ELF-1 (cell line): ENCODE data around the gene OR1J1.

ENCODE experiments used
- DNase-seq: peaks from one replicate; pipeline ENCODE4 v3.0.0-alpha.2; 2016; ENCODE audit warnings: low read depth, low spot score

Gene OR1J1

GRCh38 chr9:122477826-122478225 is at the start of gene OR1J1:
OR1J1 (minus strand) TSS chr9:122477926; CDS start chr9:122477926, 0 bp downstream.
- DNase-seq, result no peak

- no peak for DNase-seq
Measured at GRCh38 chr9:122527193-122527592, 49.5 kb upstream of the OR1J1 start, which contains the start of gene OR1N1. OR1N1 (minus strand) TSS chr9:122527293; CDS start chr9:122527293, 0 bp downstream.

- no peak for DNase-seq
Measured at GRCh38 chr9:122526602-122527001, 48.9 kb upstream of the OR1J1 start.

- no peak for DNase-seq
Measured at GRCh38 chr9:122519376-122519775, 41.6 kb upstream of the OR1J1 start.

- no peak for DNase-seq
Measured at GRCh38 chr9:122518841-122519240, 41.1 kb upstream of the OR1J1 start, which contains the start of gene OR1J4. OR1J4 (plus strand) TSS chr9:122519141; CDS start chr9:122519141, 0 bp downstream.

- DNase-seq, result no peak
Measured at GRCh38 chr9:122518226-122518625, 40.5 kb upstream of the OR1J1 start.

GRCh38 chr9:122510502-122510901 is 32.8 kb upstream of the OR1J1 start, which contains the start of gene OR1J2:
OR1J2 (plus strand) TSS chr9:122510802; CDS start chr9:122510802, 0 bp downstream.
- no peak for DNase-seq

- no peak for DNase-seq
Measured at GRCh38 chr9:122506964-122507363, 29.2 kb upstream of the OR1J1 start.

GRCh38 chr9:122498883-122499288 is 21.2 kb upstream of the OR1J1 start:
- peak; percentile 93 for DNase-seq

- no peak for DNase-seq
Measured at GRCh38 chr9:122479062-122479461, 1.3 kb upstream of the OR1J1 start.

- no peak for DNase-seq
Measured at GRCh38 chr9:122477346-122477745, 380 bp downstream of the OR1J1 start.

- no peak for DNase-seq
Measured at GRCh38 chr9:122475717-122476116, 2.0 kb downstream of the OR1J1 start.

GRCh38 chr9:122474561-122474960 is 3.2 kb downstream of the OR1J1 start:
- no peak for DNase-seq

GRCh38 chr9:122468735-122469134 is 9.0 kb downstream of the OR1J1 start:
- no peak for DNase-seq

- DNase-seq, result no peak
Measured at GRCh38 chr9:122466456-122466855, 11.3 kb downstream of the OR1J1 start.

- peak; percentile 61 for DNase-seq
Measured at GRCh38 chr9:122464633-122465567, 12.8 kb downstream of the OR1J1 start.

- DNase-seq, result peak; percentile 50
Measured at GRCh38 chr9:122463828-122464632, 13.7 kb downstream of the OR1J1 start.

- no peak for DNase-seq
Measured at GRCh38 chr9:122457787-122458186, 19.9 kb downstream of the OR1J1 start.

GRCh38 chr9:122456123-122456522 is 21.6 kb downstream of the OR1J1 start:
- DNase-seq, result no peak

GRCh38 chr9:122453677-122454135 is 24.0 kb downstream of the OR1J1 start:
- DNase-seq, result no peak

- DNase-seq, result no peak
Measured at GRCh38 chr9:122446819-122447484, 30.8 kb downstream of the OR1J1 start.
